Effector CD4-positive, alpha-beta T cell (primary cell): ENCODE measurements around the gene GP5.

Experiments
- DNase-seq: peaks from one replicate; pipeline ENCODE4 v3.0.0-alpha.2; 2020
- total RNA-seq: gene quantifications from one replicate; lab custom pipeline; 2026; lab: John Stamatoyannopoulos, UW

The GP5 gene, protein sequence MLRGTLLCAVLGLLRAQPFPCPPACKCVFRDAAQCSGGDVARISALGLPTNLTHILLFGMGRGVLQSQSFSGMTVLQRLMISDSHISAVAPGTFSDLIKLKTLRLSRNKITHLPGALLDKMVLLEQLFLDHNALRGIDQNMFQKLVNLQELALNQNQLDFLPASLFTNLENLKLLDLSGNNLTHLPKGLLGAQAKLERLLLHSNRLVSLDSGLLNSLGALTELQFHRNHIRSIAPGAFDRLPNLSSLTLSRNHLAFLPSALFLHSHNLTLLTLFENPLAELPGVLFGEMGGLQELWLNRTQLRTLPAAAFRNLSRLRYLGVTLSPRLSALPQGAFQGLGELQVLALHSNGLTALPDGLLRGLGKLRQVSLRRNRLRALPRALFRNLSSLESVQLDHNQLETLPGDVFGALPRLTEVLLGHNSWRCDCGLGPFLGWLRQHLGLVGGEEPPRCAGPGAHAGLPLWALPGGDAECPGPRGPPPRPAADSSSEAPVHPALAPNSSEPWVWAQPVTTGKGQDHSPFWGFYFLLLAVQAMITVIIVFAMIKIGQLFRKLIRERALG
- total RNA-seq, result 4.9 reads per million, percentile 19 among the genes with 10 or more reads in this experiment

DNA sequence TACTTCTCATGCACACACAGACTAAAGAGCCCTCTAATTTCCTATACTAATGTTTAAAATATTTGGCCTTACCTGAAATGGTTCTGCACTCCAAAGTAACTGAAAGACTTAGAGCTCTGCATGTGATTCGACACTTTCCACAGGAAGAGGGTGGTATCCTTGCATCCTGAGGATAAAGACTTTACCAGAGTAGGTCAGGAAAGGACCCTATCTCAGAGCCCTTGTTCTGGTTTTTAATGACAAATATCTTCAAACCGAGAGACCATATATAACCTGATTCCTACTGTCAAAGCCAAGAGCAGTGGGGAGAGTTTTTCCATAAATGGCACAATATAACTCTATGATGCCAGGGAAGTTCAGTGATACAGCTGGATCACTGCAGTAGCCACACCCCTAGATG lies at the start of gene GP5:
Gene GP5, minus strand, starts transcription at position 101 of the 400 bp plus-strand sequence. CDS start 984 bp downstream, outside the sequence.
- DNase-seq, result no peak

DNA sequence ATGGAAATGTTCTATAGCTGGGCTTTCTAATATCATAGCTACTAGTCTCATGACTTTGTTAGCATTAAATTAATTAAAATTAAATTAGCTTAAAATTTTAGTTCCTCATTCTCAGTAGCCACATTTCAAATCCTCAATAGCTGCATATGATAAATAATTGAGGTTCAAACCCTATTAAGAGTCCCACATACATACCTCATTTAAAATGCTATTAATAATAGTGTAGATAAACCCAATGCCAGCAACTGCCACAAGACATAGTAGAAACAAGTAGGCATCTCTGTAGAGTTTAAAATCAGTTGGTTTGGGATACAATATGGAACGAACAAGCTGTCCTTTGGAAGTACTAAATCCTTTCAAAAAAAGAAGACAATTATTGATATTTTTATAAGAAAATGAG lies 48.6 kb upstream of the GP5 start:
- no peak for DNase-seq

DNA sequence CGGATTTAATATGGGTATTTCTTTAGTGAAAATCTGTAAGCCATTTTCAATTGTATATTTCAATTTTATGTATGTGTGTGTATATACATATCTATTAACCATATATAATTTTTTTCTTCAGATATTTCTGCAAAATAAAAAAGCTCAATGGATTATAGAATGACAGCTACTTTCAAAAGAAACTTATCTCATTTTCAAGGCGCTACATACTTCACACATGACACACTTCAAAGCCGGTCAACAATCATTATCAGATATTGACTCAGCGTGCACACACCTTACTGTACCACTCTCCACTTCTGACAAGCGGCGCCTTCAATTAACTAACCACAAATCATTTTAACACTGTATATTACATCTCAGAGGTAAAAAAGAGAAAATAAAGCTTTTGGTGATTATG lies 48.1 kb upstream of the GP5 start:
- DNase-seq, result no peak

GRCh38 chr3:194446754-194447153 lies 47.7 kb upstream of the GP5 start:
- DNase-seq, result no peak

GRCh38 chr3:194446172-194446571 lies 47.1 kb upstream of the GP5 start:
- no peak for DNase-seq

DNA sequence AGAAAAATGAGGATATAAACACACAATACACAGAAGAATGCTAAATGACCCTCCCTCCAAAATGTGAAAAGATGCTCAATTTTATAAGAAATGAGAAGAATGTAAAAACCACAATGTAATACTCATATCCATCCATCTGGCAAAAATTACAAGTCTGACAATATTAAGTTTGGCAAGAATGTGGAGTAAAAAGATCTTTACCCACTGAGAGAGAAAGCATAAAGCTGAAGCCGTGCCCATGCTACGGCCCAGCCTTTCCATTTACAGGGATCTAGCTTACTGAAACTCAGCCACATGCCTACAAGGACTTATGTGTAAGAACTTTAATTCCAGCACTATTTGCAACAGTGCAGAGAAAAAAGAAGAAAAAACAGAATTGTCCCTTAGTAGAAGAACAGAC lies 44.8 kb upstream of the GP5 start:
- DNase-seq, result no peak

GRCh38 chr3:194440756-194441155 lies 41.7 kb upstream of the GP5 start:
- no peak for DNase-seq

DNA sequence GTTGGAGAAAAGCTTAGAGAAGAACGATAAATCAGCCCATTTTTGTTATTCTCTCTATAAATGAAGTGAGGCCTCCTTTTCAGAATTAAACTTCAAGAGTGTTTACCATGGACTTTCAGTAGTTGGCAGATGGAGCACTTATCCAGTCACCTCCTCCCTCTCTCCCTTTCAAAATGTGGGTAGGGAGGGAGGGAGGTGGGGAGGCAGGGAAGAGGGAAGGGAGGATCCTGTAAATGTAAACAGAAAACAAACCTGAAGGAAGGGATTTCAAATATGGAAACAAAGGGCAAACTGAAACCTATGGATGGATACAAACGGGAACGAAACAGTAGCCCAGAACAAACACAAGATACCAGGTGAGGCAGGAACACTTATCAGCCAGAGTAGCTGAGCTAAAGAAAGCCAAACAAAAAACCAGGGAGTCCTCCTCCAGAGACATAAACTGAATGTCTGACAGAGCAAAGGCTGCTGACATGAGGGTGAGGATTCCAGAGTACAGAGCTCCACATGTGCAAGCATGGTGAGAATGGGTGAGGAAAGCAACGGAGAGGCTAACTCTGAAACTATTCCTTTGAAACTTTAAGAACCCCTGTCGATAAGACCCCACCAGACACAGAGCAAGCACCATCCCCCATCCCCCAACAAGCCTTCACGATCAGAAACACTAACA lies 41.0 kb upstream of the GP5 start:
- DNase-seq, result no peak

GRCh38 chr3:194434503-194434902 lies 35.4 kb upstream of the GP5 start:
- no peak for DNase-seq

DNA sequence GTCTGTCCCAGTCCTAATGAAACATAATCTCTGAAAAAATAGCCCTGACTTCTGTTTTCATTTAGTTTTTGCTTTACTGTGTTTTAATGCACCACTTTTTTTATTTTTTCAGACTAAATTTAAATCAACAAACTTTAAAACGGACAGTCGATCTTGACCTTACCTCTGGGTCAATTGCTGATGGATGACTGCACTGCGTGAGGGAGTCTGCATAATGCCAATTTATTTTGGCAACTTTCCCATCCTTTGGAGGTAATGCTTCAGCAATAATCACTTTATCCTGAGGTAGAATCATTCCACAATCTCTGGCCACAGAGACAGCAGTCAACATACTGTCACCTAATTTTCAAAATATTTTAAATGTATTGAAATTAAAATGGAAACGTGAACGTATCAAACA lies 32.5 kb upstream of the GP5 start:
- no peak for DNase-seq

DNA sequence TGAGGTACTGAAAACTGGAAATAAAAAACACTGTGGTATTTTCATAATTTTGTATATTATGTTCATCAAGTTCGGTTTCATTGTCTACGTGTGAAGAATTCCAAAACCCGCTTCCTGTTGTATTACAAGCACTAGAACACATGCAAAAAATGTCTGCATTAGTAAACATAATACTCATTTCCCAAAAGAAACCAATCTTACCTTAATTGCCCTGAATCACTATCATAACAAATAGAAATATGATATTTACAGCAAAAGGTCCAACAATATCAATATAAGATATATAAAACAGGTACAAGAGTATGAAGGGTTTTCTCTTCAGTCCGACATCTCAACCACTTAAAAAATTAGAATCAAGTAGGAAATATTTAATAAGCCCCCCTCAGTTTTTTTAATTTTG lies 26.3 kb upstream of the GP5 start:
- no peak for DNase-seq

- no peak for DNase-seq
Observed at GRCh38 chr3:194424953-194425352, 25.9 kb upstream of the GP5 start.

DNA sequence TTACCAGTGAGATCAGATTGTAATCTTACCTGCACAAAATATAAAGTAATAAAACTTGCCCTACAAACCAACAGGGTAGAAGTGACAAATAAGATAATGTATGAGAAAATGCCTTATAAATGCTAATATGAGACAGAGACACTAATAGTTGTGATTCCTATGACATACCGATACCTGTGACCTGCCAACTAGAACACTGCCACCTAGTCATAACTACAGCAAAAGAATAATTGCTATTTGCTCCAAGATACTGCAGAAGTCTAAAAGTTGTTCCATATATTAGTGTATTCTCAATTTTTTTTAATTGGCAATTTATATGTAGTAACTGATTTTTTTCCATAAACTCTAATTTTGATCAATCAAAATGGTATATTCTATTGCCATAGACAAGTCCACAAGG lies 25.3 kb upstream of the GP5 start:
- no peak for DNase-seq

DNA sequence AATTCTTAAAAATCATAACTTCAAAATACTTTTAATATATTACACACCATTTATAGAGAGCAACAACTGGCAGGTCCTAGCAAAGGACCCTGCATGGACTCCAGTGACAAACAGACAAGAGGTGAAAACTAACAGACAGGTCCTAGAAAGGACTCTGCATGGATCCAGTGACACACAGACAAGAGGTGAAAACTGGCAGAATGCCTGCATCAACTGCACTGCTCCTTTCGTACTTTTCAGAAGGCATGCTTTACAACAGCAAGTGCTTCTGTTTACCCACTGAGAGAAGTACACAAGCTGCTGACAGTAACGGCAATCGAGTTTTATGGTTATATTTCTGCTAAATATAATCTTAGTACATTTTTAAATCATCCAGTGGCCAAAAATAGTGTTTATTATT lies 24.3 kb upstream of the GP5 start:
- DNase-seq, result no peak

GRCh38 chr3:194422188-194422587 lies 23.1 kb upstream of the GP5 start:
- no peak for DNase-seq

DNA sequence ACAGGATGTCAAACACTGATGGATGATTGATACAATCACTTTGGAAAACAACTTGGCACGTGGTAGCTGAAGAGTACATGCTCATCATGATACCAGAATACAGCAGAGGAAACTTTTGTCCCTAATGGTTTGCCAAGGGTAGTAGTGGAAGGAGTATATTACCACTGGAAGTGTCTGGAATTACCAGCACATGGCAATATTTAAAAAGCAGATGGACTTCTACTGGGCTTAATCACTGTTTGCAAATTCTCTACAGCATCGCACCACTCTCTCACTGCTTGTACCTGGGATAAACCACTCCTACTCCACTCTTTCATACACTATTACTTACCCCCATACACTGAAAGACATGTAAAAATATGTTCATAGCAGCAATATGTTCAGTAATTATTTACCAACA lies 19.6 kb upstream of the GP5 start:
- DNase-seq, result no peak

- no peak for DNase-seq
Observed at GRCh38 chr3:194407423-194407822, 8.4 kb upstream of the GP5 start.

- DNase-seq, result no peak
Observed at GRCh38 chr3:194405766-194406165, 6.7 kb upstream of the GP5 start.

GRCh38 chr3:194404365-194405140 lies 5.5 kb upstream of the GP5 start:
- peak; percentile 38 for DNase-seq

DNA sequence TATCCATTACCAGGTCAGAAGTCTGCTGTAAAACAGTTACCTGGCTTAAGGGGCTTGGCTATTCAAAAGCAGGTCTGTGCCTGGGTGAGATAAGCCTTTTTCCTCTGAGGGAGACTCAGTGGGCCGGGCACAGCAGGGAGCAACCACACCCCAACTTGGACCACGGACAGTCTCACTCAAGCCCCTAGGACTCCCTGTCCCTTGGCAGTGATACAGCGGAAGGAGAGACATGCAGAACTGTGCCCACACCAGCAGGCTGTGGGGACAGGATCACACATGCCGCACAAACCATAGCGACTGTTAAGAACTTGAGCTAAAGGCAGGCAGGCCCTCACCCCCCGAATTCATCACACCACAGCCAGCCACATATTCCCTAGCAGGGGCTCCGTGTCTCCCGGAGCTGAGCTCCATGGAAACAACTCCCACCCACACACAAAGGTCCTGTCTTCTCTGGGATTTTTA lies 2.8 kb upstream of the GP5 start:
- no peak for DNase-seq

GRCh38 chr3:194401346-194401745 lies 2.3 kb upstream of the GP5 start:
- DNase-seq, result no peak

DNA sequence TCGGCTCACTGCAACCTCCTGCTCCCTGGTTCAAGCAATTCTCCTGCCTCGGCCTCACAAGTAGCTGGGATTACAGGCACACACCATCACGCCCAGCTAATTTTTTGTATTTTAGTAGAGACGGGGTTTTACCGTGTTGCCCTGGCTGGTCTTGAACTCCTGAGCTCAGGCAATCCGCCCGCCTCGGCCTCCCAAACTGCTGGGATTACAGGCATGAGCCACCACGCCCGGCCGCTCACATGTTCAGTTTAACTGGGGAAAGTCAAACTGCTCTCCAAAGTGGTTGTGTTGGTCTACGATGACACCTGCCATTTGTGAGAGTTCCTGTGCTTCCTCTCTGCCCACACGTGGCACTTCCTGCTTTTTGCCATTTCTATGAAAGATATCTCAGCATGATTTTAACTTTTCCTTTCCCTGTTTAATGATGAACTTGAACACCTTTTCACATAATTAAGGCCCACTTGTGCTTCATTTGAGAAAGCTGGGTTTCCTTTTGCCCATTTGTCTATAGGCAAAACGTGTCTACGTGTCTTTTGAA lies 877 bp upstream of the GP5 start:
- no peak for DNase-seq
